Activated CD4-positive, alpha-beta T cell treated with anti-CD3 and anti-CD28 coated beads, Interleukin-10, Interleukin-2, amounts not matched to agents 100 ng/mL and 50 ng/mL, durations not matched to agents 16 hours and 8 hours (primary cell): ENCODE data around the gene PTPRK.
A peak's percentile ranks its signal among the peaks of the same experiment; 100 is the strongest.
"Not testable (repeated sequence)": the region's sequence is repeated elsewhere in the genome, so short reads cannot be mapped to it uniquely, and the experiment has no call there.

ENCODE experiments used
- DNase-seq: peaks from one replicate; pipeline ENCODE4 v3.0.0-alpha.2; 2020

The PTPRK gene

GRCh38 chr6:128434752-128435151 lies 85.6 kb downstream of the PTPRK start:
- not testable (repeated sequence) for DNase-seq

GRCh38 chr6:128432394-128432793 lies 88.0 kb downstream of the PTPRK start:
- DNase-seq, result no peak

GRCh38 chr6:128427139-128427538 lies 93.3 kb downstream of the PTPRK start:
- no peak for DNase-seq

GRCh38 chr6:128425856-128426255 lies 94.5 kb downstream of the PTPRK start:
- DNase-seq, result no peak

DNA sequence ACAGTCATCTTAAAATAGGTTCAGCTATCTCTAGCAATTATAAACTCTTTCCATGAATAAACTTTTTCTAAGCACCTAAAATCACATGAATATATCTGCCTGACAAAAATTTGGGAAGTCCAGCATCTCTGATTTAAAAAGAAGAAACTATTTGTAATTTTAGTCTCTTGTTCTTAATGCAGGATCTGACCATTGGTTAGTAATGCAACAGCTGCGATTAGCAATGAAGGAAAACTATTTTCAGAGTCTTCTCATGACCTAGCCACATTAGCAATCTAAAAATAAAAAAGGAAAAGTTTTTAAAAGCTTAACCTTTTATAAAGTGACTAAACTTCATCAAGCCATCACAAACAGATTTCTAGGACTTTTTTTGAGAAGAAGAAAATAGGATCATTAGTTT lies 97.5 kb downstream of the PTPRK start:
- DNase-seq, result no peak

- DNase-seq, result no peak
These were observed 98.2 kb downstream of the PTPRK start for GRCh38 chr6:128422200-128422599.

DNA sequence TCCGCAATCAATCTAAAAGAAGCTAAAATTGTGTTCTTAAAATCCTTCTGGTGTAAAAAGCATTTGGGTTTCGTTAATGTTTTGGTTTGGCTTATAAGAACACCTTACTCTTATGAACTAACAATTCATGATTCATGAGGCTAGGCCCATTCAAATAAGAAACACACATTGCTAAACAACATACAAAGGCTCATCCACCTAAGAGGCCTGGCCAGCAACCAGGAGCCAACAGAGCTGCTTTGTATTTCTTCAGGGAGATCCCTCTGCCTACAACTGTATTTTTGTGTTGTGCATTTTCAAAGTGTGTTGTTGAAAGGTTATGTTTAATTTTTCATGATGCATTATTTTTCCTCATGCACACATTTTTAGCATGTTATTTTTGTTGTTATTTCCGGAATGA lies 98.6 kb downstream of the PTPRK start:
- DNase-seq, result no peak

DNA sequence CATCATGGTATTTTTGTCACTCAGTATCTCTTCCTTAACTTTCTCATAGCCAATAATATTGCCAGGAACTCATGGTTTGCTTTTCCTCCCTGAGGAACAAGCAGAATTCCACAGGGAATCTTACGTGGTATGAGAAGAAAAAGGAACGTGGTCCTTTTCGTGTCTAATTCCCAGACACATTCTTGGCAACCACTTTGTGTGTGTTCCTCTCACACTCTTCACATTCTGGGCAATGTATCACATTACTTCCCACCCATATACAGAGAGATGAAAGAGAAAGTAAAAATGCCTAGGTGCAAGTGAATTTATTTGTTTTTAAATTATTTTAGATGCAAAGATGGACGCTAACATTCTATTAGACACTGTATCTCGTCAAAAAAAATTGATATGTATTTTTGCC lies 102.7 kb downstream of the PTPRK start:
- no peak for DNase-seq

DNA sequence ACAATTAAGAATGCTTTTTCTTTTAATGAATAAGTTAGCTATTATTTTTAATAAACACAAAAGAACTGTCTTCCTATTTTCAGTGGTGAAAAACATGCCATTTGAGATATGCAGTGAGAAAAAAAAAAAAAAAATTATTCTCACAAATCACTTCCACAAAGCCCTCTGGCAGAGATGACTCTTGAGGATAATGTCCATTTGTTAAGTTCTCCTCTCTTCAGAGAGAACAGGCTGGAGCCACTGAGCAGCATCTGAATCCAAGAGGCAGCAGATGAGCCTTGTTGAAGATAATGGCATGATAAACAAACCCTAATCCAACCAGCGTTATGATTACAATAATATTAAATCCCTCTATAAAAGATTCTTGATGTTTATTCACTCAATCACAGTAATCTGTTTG lies 105.0 kb downstream of the PTPRK start:
- DNase-seq, result no peak

DNA sequence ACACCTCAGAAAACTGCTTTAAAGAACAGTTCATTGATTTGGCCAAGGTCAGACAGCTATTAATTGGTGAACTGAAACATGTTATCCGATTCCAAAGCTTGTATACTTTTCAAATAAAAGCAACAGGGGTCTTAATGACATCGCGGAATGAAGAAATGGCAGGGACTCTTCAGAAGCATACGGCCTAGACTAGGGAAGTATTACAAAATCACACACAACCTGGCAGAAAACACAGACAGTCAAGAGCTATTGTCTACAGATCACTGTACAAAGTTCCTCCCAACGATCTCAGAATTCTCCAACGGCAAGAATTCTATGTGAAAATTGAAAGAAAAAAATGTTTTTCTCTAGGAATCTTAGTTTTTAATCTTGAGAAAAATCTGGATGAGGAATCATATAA lies 105.5 kb downstream of the PTPRK start:
- DNase-seq, result no peak

GRCh38 chr6:128413291-128413690 lies 107.1 kb downstream of the PTPRK start:
- DNase-seq, result no peak

DNA sequence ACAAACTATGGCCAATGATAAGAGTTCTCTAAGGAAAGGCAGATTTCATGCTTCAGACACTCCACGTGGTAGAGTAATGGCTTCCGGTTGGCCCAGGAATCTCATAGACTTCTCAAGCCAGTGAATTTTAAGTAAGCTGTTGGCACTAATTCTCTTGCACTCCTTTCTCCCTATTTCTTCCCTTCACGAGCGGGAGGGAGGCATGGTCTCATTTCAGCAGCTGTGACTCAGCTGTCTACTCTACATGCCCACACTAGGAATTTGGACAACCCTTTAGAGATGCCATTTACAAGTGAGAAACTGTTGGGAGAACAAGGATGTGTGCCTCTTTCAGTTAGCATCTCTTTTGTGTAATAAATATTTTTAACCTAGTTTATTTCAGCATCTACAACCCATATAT lies 107.7 kb downstream of the PTPRK start:
- DNase-seq, result no peak

- no peak for DNase-seq
These were observed 109.8 kb downstream of the PTPRK start for GRCh38 chr6:128410584-128410983.

GRCh38 chr6:128409003-128409402 lies 111.4 kb downstream of the PTPRK start:
- DNase-seq, result no peak

DNA sequence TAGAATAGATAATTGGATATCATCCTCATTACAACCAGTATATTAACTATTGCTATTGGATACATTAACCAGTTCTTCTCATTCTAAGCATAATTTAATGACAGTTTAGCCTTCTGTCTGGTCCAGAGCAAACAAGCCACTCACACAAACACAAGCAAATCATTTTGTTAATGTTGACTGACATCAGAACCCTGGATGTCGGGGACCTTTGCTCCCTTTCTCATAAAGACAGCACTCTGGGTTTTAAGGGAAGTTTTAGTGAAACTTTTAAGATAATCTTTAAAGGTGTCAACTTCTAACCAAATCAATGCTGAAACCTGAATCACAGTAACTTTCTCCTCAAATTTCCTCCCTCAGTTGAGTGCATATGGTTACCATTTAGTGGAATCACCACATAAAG lies 113.9 kb downstream of the PTPRK start:
- DNase-seq, result no peak

DNA sequence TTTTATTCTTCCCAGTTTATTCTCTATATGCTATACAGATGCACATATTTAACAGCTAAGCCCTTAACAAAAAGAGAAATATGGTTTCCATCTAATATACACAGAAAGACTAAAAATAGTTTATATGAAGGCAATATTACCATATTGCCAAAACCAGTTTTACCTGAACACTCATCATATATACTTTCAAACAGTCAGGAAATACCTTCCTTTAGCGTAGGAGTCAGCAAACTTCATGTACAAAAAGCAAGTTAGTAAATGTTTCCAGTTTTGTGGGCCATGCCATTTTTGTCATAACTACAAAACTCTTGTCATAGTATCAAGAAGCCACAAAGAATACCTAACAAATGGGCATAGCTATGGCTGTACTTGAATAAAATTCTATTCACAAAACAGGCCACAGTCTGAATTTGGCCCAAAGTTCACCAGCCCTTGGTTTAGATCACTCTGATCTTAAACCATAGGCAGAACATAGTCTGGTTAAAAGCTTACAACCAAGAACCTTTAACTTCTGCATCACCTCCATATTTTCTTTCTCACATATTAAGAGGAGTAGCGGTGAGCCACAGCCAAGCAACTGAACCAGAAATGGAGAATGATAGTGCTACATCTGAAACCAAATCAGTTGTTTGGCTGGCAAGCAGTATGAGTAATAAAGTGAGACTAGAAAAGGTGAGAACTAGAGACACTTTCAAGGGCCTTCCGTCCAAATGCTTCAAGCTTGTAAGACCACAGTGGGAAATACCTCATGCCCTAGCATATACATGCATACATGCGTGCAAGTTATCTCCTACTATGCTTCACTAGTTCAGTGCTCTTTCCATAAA lies 116.6 kb downstream of the PTPRK start:
- peak; percentile 52 for DNase-seq

DNA sequence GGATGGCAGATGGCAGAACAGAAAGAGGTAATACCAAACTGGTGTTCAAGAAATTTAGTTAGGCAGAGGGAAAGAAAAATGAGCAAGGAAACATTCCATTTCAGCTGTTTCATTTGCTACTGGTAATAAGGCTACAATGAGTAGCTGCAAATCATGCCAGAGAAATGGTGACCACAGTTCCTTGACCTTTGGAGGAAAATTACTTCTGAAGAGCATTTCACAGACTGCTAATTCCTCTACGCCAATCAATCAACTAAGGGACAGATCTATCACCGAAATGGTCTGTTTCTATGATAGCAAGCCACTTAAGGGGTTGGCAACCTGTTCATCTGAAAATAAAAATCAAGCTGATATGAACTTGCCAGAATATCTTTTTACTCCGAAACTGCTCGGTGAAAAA lies 119.5 kb downstream of the PTPRK start:
- DNase-seq, result no peak

GRCh38 chr6:128397996-128398395 lies 122.4 kb downstream of the PTPRK start:
- no peak for DNase-seq

GRCh38 chr6:128395596-128395995 lies 124.8 kb downstream of the PTPRK start:
- DNase-seq, result no peak

GRCh38 chr6:128395188-128395587 lies 125.2 kb downstream of the PTPRK start:
- no peak for DNase-seq

DNA sequence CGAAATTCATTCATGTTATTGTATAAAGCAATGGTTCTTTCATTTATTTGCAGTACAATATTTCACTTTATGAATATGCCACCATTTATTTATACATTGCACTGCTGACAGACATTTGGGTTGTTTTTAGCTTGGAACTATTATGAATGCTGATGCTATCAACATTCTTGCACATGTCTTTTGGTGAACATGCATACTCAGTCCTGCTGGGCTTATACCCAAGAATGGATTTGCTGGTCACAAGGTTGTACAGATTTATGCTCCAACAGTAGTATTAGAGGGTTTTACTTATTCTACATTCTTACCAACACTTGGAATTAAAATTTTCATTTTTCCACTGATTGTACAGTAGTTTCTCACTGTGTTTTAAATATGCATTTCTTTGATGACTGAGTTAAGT lies 126.2 kb downstream of the PTPRK start:
- DNase-seq, result no peak

- DNase-seq, result no peak
These were observed 130.4 kb downstream of the PTPRK start for GRCh38 chr6:128389820-128390534.

DNA sequence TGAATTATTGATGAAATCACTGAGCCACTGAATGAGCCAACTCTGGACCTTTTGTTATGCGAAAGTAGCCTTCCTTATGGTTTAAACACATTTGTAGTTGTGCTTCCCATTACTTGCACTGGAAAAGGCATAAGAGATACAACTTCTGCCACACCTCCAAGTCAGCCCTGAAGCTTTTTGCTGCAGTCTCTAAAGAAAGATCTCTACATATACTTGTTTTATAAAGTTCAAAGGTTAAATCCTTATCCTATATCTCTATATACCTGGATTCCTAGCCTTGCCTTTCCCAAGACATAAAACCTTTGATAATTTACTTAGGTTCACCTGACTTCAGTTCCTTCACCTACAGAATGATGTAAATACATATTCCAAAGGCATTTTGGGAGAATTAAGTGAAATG lies 132.0 kb downstream of the PTPRK start:
- DNase-seq, result no peak

GRCh38 chr6:128380891-128381290 lies 139.5 kb downstream of the PTPRK start:
- DNase-seq, result no peak

DNA sequence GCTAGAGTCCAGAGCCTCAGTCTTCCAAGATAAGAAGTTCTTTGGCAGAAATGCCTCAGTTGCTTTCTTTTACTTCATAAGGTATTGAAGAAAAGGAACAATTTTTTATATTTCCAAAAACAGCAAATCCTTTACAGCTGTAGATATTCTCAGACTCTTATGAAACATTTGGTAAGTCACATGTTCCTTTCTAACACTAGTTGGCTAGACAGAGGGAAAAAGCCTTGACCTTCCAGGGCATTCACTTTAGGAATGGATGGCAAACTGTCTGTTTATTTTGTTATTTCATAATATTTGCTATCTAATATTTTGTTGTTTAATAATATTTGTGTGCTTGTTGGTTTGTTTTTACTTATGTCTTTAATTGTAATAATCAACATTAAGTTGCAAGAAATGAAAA lies 140.8 kb downstream of the PTPRK start:
- DNase-seq, result no peak
